Measurements from ENCODE around the gene ADGB. TPM values are rescaled to one million over a fixed set of nuclear protein-coding genes. Genes with fewer than 3 reads are reported as not detected.

The ADGB gene
- total and polyA plus RNA-seq, 2 of the 13 experiments (the other 11 are each of a cell fraction or from before 2014, with no cell fraction given): not detected

DNA sequence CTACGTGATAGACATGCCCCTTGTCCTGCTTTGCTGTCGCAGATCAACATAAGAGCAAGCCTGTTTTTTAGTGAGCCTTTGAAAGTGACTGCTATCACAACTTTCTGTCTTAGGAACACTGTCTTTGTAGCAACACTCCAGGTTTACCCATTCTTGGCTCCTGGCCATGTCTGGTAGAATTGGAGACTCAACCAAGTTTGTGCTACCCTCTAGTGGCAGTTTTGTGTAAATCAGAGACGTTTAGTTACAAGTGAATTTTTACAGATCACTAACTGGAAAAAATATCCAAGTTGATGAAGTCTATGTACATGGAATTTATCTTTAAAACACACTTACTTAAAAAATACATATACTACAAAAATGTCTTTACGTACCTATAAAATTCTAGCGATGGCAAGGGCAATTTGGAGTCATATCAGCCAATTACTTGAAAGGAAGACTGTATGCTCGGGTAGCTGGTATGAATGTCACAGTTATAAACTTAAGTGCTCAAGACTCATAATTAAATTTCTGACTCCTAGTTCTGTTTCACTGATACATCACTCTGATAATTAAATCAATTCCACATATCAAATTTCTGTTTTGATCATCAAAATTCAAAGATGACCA is 101.4 kb downstream of the ADGB start (continued):
- TF ChIP-seq, protein P1, sequence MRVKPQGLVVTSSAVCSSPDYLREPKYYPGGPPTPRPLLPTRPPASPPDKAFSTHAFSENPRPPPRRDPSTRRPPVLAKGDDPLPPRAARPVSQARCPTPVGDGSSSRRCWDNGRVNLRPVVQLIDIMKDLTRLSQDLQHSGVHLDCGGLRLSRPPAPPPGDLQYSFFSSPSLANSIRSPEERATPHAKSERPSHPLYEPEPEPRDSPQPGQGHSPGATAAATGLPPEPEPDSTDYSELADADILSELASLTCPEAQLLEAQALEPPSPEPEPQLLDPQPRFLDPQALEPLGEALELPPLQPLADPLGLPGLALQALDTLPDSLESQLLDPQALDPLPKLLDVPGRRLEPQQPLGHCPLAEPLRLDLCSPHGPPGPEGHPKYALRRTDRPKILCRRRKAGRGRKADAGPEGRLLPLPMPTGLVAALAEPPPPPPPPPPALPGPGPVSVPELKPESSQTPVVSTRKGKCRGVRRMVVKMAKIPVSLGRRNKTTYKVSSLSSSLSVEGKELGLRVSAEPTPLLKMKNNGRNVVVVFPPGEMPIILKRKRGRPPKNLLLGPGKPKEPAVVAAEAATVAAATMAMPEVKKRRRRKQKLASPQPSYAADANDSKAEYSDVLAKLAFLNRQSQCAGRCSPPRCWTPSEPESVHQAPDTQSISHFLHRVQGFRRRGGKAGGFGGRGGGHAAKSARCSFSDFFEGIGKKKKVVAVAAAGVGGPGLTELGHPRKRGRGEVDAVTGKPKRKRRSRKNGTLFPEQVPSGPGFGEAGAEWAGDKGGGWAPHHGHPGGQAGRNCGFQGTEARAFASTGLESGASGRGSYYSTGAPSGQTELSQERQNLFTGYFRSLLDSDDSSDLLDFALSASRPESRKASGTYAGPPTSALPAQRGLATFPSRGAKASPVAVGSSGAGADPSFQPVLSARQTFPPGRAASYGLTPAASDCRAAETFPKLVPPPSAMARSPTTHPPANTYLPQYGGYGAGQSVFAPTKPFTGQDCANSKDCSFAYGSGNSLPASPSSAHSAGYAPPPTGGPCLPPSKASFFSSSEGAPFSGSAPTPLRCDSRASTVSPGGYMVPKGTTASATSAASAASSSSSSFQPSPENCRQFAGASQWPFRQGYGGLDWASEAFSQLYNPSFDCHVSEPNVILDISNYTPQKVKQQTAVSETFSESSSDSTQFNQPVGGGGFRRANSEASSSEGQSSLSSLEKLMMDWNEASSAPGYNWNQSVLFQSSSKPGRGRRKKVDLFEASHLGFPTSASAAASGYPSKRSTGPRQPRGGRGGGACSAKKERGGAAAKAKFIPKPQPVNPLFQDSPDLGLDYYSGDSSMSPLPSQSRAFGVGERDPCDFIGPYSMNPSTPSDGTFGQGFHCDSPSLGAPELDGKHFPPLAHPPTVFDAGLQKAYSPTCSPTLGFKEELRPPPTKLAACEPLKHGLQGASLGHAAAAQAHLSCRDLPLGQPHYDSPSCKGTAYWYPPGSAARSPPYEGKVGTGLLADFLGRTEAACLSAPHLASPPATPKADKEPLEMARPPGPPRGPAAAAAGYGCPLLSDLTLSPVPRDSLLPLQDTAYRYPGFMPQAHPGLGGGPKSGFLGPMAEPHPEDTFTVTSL (CRISPR knock-in tag; IDR thresholded peaks at IDR 0.05; ENCODE audit: borderline replicate concordance): no peak
- no peak for TF ChIP-seq GZF1 (CRISPR knock-in tag; IDR thresholded peaks at IDR 0.05)
- TF ChIP-seq, protein P2, sequence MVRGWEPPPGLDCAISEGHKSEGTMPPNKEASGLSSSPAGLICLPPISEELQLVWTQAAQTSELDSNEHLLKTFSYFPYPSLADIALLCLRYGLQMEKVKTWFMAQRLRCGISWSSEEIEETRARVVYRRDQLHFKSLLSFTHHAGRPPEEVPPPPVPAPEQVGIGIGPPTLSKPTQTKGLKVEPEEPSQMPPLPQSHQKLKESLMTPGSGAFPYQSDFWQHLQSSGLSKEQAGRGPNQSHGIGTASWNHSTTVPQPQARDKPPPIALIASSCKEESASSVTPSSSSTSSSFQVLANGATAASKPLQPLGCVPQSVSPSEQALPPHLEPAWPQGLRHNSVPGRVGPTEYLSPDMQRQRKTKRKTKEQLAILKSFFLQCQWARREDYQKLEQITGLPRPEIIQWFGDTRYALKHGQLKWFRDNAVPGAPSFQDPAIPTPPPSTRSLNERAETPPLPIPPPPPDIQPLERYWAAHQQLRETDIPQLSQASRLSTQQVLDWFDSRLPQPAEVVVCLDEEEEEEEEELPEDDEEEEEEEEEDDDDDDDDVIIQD (CRISPR knock-in tag; IDR thresholded peaks at IDR 0.05; ENCODE audit: low read depth): 0 out of 2 replicates have a peak, but pooled peaks have one; percentile 32

DNA sequence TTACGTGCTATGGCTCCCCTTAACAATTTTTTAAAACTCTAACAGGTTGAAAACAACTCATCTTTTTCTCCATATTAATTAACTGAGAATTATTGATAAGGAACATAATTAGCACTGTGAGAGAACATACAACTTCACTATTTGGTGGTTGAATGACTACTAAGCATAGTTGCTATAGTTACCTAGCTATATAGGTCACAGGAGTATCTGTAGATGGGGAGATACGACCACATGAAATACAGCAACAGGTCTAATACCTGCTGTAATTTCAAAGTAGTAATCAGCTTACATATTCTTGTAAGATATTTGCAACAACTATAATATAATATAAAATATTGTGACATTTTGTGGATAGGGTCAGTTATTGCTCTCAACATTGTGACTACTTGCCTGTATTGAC is 102.9 kb downstream of the ADGB start:
- in situ Hi-C loops (cut with HindIII; ENCODE audit: extremely low pct_ligation_motif_present, low pct_unique_long_range_greater_than_20kb) (loop anchor here (5.0 to 25.0 kb wide), 2 partner anchors 159 to 764 kb away; partner anchors contain the start of gene RAB32), intact Hi-C loops (cut with micrococcal nuclease; ENCODE audit: unreplicated experiment) (no loop called here)
- Histone ChIP-seq H3K36me3 (replicated peaks in 1 of 2; ENCODE audit: control insufficient read depth in 1 of 2, insufficient read depth in 2 of 2, low read length in 2 of 2) (no peaks in the 10 kb centered on the region), H2AFZ (ENCODE audit: low read length) (no peak overlapping the region), H3K4me1 (ENCODE audit: insufficient read depth, low read length) (no peaks in the 10 kb centered on the region), H3K27me3 (ENCODE audit: control insufficient read depth in 1 of 2, insufficient read depth in 2 of 2, low read length in 2 of 2) (no peaks in the 10 kb centered on the region), H3K4me2 (ENCODE audit: low read depth, low read length) (no peak overlapping the region), H3K27ac (ENCODE audit: extremely low read length, insufficient read depth, low read length) (no peak overlapping the region), H3K9ac (ENCODE audit: insufficient read depth, low read depth, low read length) (no peak overlapping the region), H3K4me3 (replicated peaks in 1 of 3; ENCODE audit: insufficient read depth in 1 of 3, low read depth in 2 of 3, low read length in 3 of 3) (no peak overlapping the region), H3K9me3 (ENCODE audit: low read length) (no peaks in the 10 kb centered on the region), H4K20me1 (ENCODE audit: insufficient read depth, low read length) (no peaks in the 10 kb centered on the region), H3K79me2 (ENCODE audit: insufficient read depth, low read length) (no peaks in the 10 kb centered on the region)
- no TSS peak for BruUV-seq (replicated peaks)
- no peak for ATAC-seq
- TF ChIP-seq ZNF24 (IDR thresholded peaks at IDR 0.05) (no peak), U2AF1 (optimal IDR thresholded peaks at IDR 0.05; ENCODE audit: low read depth, low read length) (no peak), ZNF12 (CRISPR knock-in tag; IDR thresholded peaks at IDR 0.05) (no peak), ZBTB7B (CRISPR knock-in tag; IDR thresholded peaks at IDR 0.05) (no peak), ZNF7 (CRISPR knock-in tag; IDR thresholded peaks at IDR 0.05) (no peak), PTBP1 (IDR thresholded peaks at IDR 0.05; ENCODE audit: low read depth, low read length, poor library complexity, severe bottlenecking) (no peak), KLF11 (CRISPR knock-in tag; IDR thresholded peaks at IDR 0.05) (no peak), JDP2 (CRISPR knock-in tag; IDR thresholded peaks at IDR 0.05; ENCODE audit: borderline replicate concordance) (no peak), RFXAP (CRISPR knock-in tag; IDR thresholded peaks at IDR 0.05; ENCODE audit: borderline replicate concordance) (no peak)
- TF ChIP-seq, protein P3, sequence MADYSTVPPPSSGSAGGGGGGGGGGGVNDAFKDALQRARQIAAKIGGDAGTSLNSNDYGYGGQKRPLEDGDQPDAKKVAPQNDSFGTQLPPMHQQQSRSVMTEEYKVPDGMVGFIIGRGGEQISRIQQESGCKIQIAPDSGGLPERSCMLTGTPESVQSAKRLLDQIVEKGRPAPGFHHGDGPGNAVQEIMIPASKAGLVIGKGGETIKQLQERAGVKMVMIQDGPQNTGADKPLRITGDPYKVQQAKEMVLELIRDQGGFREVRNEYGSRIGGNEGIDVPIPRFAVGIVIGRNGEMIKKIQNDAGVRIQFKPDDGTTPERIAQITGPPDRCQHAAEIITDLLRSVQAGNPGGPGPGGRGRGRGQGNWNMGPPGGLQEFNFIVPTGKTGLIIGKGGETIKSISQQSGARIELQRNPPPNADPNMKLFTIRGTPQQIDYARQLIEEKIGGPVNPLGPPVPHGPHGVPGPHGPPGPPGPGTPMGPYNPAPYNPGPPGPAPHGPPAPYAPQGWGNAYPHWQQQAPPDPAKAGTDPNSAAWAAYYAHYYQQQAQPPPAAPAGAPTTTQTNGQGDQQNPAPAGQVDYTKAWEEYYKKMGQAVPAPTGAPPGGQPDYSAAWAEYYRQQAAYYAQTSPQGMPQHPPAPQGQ (CRISPR knock-in tag; IDR thresholded peaks at IDR 0.05; ENCODE audit: borderline replicate concordance): no peak
- 4% methylated on average over 2 of the region's 2 CpGs for WGBS (ENCODE audit: low lambda C conversion rate)
- POLR2A ChIA-PET: no interaction called here
- DNase-seq (ENCODE audit: low spot score): no peak
- CTCF ChIA-PET (ENCODE audit: low intra/inter-chr PET ratio, low total read pairs): no interaction called here
- FAIRE-seq: no peak

All from HepG2 (cell line).